SH-SY5Y (cell line): ENCODE results near the gene NKD2.

Source experiments
- GATA2 ChIP-seq: IDR thresholded peaks from 2 replicates; pipeline ENCODE4 v1.6.1; 2011; ENCODE audit warnings: mild to moderate bottlenecking, low read depth, low read length
- GATA3 ChIP-seq: IDR thresholded peaks from 2 replicates; pipeline ENCODE4 v1.6.1; 2011; ENCODE audit warnings: low read depth, mild to moderate bottlenecking, low read length, moderate library complexity

DNA sequence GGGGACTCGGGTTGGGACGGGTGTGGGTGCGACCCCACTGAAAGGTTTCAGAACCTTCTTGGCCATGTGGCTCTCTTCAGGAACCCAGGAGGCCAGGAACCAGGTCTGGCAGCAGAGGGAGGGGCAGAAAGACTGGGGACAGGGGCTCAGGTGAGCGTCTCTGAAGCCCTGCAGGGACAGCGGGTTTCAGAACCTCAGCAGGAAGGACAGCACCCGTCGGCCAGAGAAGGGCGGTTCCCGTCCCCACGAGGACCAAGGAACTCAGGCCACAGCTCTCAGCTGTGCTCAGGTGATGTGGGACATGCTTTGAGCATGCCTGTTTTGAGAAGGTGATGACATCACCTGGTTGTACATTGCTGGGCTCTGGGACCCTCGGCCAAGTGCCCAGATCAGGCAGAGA is 77.5 kb downstream of the NKD2 start:
- TF ChIP-seq GATA2 = no peak
- TF ChIP-seq GATA3 = no peak
